GM12878 (cell line): ENCODE results near the gene XRCC2. TPM values are rescaled to one million over a fixed set of nuclear protein-coding genes. Genes with fewer than 3 reads are reported as not detected.

ENCODE experiments used
- ATAC-seq: fragments of 200-7000 bp; cut with Tn5 transposase; 3 replicates; pipeline ENCODE4 v1.9.1; 2020; ENCODE audit warnings: mild to moderate bottlenecking, moderate library complexity
- BruUV-seq: library from RNA; stranded (reverse); fragments of 400-500 nt; replicated peaks from 2 replicates; lab custom pipeline; 2021; lab: Mats Ljungman, UMichigan
- CTCF ChIA-PET: fragments of 300-600 bp; sonication (Branson Sonifier 250); formaldehyde crosslinking; extraction: SDS; loops from one replicate; lab custom pipeline; 2021; ENCODE audit warnings: inconsistent platforms; lab: Yijun Ruan, JAX
- POLR2A ChIA-PET: fragments of 350-600 bp; formaldehyde crosslinking; extraction: SDS; loops from one replicate; lab custom pipeline; 2021; ENCODE audit warnings: inconsistent platforms; lab: Charles Lee
- RAD21 ChIA-PET: fragments of 300-600 bp; sonication (Branson Sonifier 250); formaldehyde crosslinking; loops from one replicate; lab custom pipeline; 2023; ENCODE audit warnings: antibody characterized with exemption; ENCODE audit not compliant: unreplicated experiment; lab: Charles Lee
- SMC1A ChIA-PET: fragments of 300-600 bp; sonication (Branson Sonifier 250); formaldehyde crosslinking; loops from one replicate; lab custom pipeline; 2023; ENCODE audit not compliant: unreplicated experiment, uncharacterized antibody; lab: Charles Lee
- DNase-seq: peaks from one replicate; pipeline ENCODE4 v3.0.0-alpha.2; 2011; ENCODE audit warnings: low read depth, low spot score
- FAIRE-seq: peaks from 3 replicates; lab custom pipeline; 2011; peaks lifted over from hg19 to GRCh38; lab: Jason Lieb, UNC
- H2AFZ ChIP-seq: 2 replicates; pipeline ENCODE4 v1.6.0; 2011; ENCODE audit warnings: low read depth, low read length, control low read depth; ENCODE audit not compliant: control insufficient read depth
- H3K27ac ChIP-seq: 2 replicates; pipeline ENCODE4 v1.5.1; 2011; ENCODE audit warnings: control low read depth; ENCODE audit not compliant: control insufficient read depth, insufficient read depth
- H3K27me3 ChIP-seq, 2 experiments: replicated peaks in 1 of 2; 2 replicates each; pipeline versions ENCODE4 v1.6.0 to v1.6.1; 2011; ENCODE audit warnings: low read length in 1 of 2; ENCODE audit not compliant: control insufficient read depth in 2 of 2, insufficient read depth in 2 of 2
- H3K36me3 ChIP-seq, 2 experiments: 2 replicates each; pipeline ENCODE4 v1.5.1; 2011; ENCODE audit warnings: low read length in 1 of 2; ENCODE audit not compliant: control insufficient read depth in 2 of 2, insufficient read depth in 2 of 2
- H3K4me1 ChIP-seq: 2 replicates; pipeline ENCODE4 v1.6.1; 2011; ENCODE audit warnings: mild to moderate bottlenecking, low read length, moderate library complexity, mixed read lengths; ENCODE audit not compliant: control insufficient read depth, insufficient read depth
- H3K4me2 ChIP-seq: 2 replicates; pipeline ENCODE4 v1.6.0; 2011; ENCODE audit warnings: control low read depth; ENCODE audit not compliant: control insufficient read depth, insufficient read depth
- H3K4me3 ChIP-seq: fragments of 200-600 bp; sonication (generic); 2 replicates; pipeline ENCODE4 v1.5.1; 2016
- H3K79me2 ChIP-seq: 2 replicates; pipeline ENCODE4 v1.6.0; 2011; ENCODE audit warnings: low read length; ENCODE audit not compliant: control insufficient read depth, insufficient read depth
- H3K9ac ChIP-seq: 2 replicates; pipeline ENCODE4 v1.8.0; 2011; ENCODE audit warnings: low read length, control low read depth, mixed read lengths; ENCODE audit not compliant: control insufficient read depth, insufficient read depth
- H3K9me3 ChIP-seq: replicated peaks from 3 replicates; pipeline ENCODE4 v1.5.1; 2011; ENCODE audit warnings: mild to moderate bottlenecking, low read length; ENCODE audit not compliant: control insufficient read depth, insufficient read depth
- H4K20me1 ChIP-seq: 2 replicates; pipeline ENCODE4 v1.6.0; 2011; ENCODE audit not compliant: control insufficient read depth, insufficient read depth
- CBX5 ChIP-seq: sonication (generic); IDR thresholded peaks from 2 replicates; pipeline ENCODE4 v1.6.1; 2016; ENCODE audit warnings: low read depth, moderate library complexity, mild to moderate bottlenecking, inconsistent platforms
- HDGF ChIP-seq: fragments of 450-650 bp; IDR thresholded peaks from 2 replicates; pipeline ENCODE4 v1.6.1; 2016; ENCODE audit warnings: antibody characterized with exemption
- JUNB ChIP-seq: IDR thresholded peaks from 2 replicates; pipeline ENCODE4 v1.6.1; 2016; ENCODE audit warnings: antibody characterized with exemption, mild to moderate bottlenecking
- KAT2A ChIP-seq: conservative IDR thresholded peaks from 2 replicates; pipeline ENCODE4 v1.6.1; 2011; ENCODE audit warnings: low read depth, low read length; ENCODE audit not compliant: control insufficient read depth
- MEF2A ChIP-seq: IDR thresholded peaks from 2 replicates; pipeline ENCODE4 v1.6.1; 2011; ENCODE audit warnings: low read depth, mild to moderate bottlenecking, low read length, moderate library complexity; ENCODE audit not compliant: insufficient read depth
- MXI1 ChIP-seq: fragments of 150-350 bp; IDR thresholded peaks from 2 replicates; pipeline ENCODE4 v1.6.1; 2011; ENCODE audit warnings: low read depth, mild to moderate bottlenecking, inconsistent platforms, low read length, improper control_type of control experiment
- NFIC ChIP-seq: IDR thresholded peaks from 2 replicates; pipeline ENCODE4 v1.6.1; 2012; ENCODE audit warnings: low read depth, mild to moderate bottlenecking, inconsistent platforms, low read length, moderate library complexity
- RAD51 ChIP-seq: fragments of 450-650 bp; IDR thresholded peaks from 2 replicates; pipeline ENCODE4 v1.6.1; 2016; ENCODE audit warnings: moderate library complexity, mild to moderate bottlenecking, inconsistent platforms
- RBBP5 ChIP-seq: fragments of 200-600 bp; sonication (generic); conservative IDR thresholded peaks from 2 replicates; pipeline ENCODE4 v1.6.1; 2016
- TAF1 ChIP-seq: IDR thresholded peaks from 2 replicates; pipeline ENCODE4 v1.6.1; 2011; ENCODE audit warnings: mild to moderate bottlenecking, low read depth, low read length, borderline replicate concordance
- TCF12 ChIP-seq: IDR thresholded peaks from 2 replicates; pipeline ENCODE4 v1.6.1; 2011; ENCODE audit warnings: low read depth, mild to moderate bottlenecking, low read length
- YY1 ChIP-seq: IDR thresholded peaks from 2 replicates; pipeline ENCODE4 v1.6.1; 2011; ENCODE audit warnings: low read depth, mild to moderate bottlenecking, low read length
- ZNF217 ChIP-seq: fragments of 450-650 bp; IDR thresholded peaks from 2 replicates; pipeline ENCODE4 v1.6.1; 2017; ENCODE audit warnings: antibody characterized with exemption, mild to moderate bottlenecking
- ZNF274 ChIP-seq: IDR thresholded peaks from one replicate; pipeline ENCODE4 v1.8.0; 2011; ENCODE audit not compliant: insufficient read length, insufficient read depth
- WGBS: methylation state at CpG from one replicate; pipeline ENCODE4 v1.1.6; 2016; ENCODE audit warnings: low lambda C conversion rate; ENCODE audit not compliant: insufficient replicate concordance, insufficient coverage; ENCODE audit errors: missing lambda C conversion rate; 5-methylcytosine and 5-hydroxymethylcytosine counted together
- in situ Hi-C: fragments of 300-500 bp; cut with MboI; formaldehyde crosslinking; loops from 9 replicates; pipeline ENCODE4 v1.14.3; 2018; ENCODE audit warnings: mixed read lengths
- intact Hi-C: fragments of 100-400 bp; cut with micrococcal nuclease; formaldehyde crosslinking; loops from one replicate; pipeline ENCODE4 v1.14.2; 2022; ENCODE audit not compliant: unreplicated experiment
- polyA plus RNA-seq, 11 experiments: library from polyadenylated mRNA; depleted of rRNA in 4 of 11; unstranded in 6 of 11; stranded (reverse) in 5 of 11; fragments of >200 nt; fragmentation: Nextera tagmentation in 4 of 11; fragmentation: Illumina TruSeq in 1 of 11; extraction: Ambion mirVana in 4 of 11; extraction: Trizol in 1 of 11; gene quantifications; 1 replicate in 1 of 11; 2 replicates in 10 of 11; pipeline versions ENCODE4 v1.2.1 to v1.2.3, GENCODE V29; 2011 to 2016; ENCODE audit warnings: inconsistent platforms in 2 of 11, missing spikeins in 2 of 11, low read depth in 1 of 11
- total RNA-seq, 4 experiments: library from RNA; depleted of rRNA in 3 of 4; stranded (reverse); fragments of >200 nt in 3 of 4; fragmentation: Illumina TruSeq in 1 of 4; extraction: Trizol in 1 of 4; gene quantifications; 2 replicates each; pipeline versions ENCODE4 v1.2.1 to v1.2.3, GENCODE V29; 2013 to 2021
- TF ChIP-seq, protein P1 (sequence below): fragments of 450-650 bp; IDR thresholded peaks from 2 replicates; pipeline ENCODE4 v1.6.1; 2017; ENCODE audit warnings: low read depth, mild to moderate bottlenecking, moderate library complexity
- TF ChIP-seq, protein P2 (sequence below): fragments of 450-650 bp; conservative IDR thresholded peaks from 2 replicates; pipeline ENCODE4 v1.6.1; 2017; ENCODE audit warnings: mild to moderate bottlenecking, moderate library complexity
- TF ChIP-seq, protein P3 (sequence below): fragments of 450-650 bp; IDR thresholded peaks from 2 replicates; pipeline ENCODE4 v1.6.1; 2017; ENCODE audit warnings: mild to moderate bottlenecking, low read depth, inconsistent platforms; ENCODE audit not compliant: poor library complexity, severe bottlenecking
- TF ChIP-seq, protein P4 (sequence below): fragments of 450-650 bp; formaldehyde crosslinking; IDR thresholded peaks from 2 replicates; pipeline ENCODE4 v1.4.0; 2022; ENCODE audit warnings: mild to moderate bottlenecking, moderate library complexity

The XRCC2 gene
- total and polyA plus RNA-seq, 10 of the 15 experiments (the other 5 are each of a cell fraction or from before 2014, with no cell fraction given) = 4.8 to 21.4 (median 13.9) TPM

DNA sequence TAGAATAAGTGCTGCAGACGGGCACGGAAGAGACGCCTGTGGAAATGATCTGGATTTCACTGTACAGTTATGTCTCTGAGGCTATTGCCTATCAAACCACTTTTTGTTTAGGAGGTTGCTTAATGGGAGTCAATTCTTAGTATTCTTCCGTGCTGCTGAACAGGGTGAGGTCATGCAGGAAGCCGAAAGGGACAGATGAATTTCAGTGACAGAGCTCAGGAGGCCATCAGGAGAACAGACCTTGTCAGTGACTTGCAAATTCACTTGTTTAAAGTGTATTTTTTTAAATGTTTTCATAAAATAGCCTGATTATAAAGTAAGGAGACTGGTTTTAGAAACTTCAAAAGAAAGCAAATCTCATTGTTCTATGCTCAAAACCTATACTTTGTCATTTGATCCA is 58.9 kb downstream of the XRCC2 start:
- no peak overlapping the region for H3K27ac ChIP-seq
- no peaks in the 10 kb centered on the region for H3K79me2 ChIP-seq
- H2AFZ ChIP-seq = no peak overlapping the region
- intact Hi-C loops (no loop called here), in situ Hi-C loops (no loop called here)
- no peak for ATAC-seq
- SMC1A ChIA-PET = no interaction called here
- H3K27me3 ChIP-seq = no peaks in the 10 kb centered on the region
- H3K4me1 ChIP-seq = no peaks in the 10 kb centered on the region
- DNase-seq = no peak
- 67% methylated on average over 5 of the region's 5 CpGs for WGBS
- RAD21 ChIA-PET = no interaction called here
- H3K4me3 ChIP-seq = no peak overlapping the region
- BruUV-seq = no TSS peak
- FAIRE-seq = no peak
- H3K36me3 ChIP-seq = no peaks in the 10 kb centered on the region
- POLR2A ChIA-PET = no interaction called here
- CTCF ChIA-PET = no interaction called here
- H3K9me3 ChIP-seq = no peaks in the 10 kb centered on the region
- no peak overlapping the region for H3K4me2 ChIP-seq
- H4K20me1 ChIP-seq = no peaks in the 10 kb centered on the region
- no peak overlapping the region for H3K9ac ChIP-seq
- TF ChIP-seq ZNF274 = no peak
- TF ChIP-seq, protein P1, sequence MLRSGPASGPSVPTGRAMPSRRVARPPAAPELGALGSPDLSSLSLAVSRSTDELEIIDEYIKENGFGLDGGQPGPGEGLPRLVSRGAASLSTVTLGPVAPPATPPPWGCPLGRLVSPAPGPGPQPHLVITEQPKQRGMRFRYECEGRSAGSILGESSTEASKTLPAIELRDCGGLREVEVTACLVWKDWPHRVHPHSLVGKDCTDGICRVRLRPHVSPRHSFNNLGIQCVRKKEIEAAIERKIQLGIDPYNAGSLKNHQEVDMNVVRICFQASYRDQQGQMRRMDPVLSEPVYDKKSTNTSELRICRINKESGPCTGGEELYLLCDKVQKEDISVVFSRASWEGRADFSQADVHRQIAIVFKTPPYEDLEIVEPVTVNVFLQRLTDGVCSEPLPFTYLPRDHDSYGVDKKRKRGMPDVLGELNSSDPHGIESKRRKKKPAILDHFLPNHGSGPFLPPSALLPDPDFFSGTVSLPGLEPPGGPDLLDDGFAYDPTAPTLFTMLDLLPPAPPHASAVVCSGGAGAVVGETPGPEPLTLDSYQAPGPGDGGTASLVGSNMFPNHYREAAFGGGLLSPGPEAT = no peak
- TF ChIP-seq, protein P2, sequence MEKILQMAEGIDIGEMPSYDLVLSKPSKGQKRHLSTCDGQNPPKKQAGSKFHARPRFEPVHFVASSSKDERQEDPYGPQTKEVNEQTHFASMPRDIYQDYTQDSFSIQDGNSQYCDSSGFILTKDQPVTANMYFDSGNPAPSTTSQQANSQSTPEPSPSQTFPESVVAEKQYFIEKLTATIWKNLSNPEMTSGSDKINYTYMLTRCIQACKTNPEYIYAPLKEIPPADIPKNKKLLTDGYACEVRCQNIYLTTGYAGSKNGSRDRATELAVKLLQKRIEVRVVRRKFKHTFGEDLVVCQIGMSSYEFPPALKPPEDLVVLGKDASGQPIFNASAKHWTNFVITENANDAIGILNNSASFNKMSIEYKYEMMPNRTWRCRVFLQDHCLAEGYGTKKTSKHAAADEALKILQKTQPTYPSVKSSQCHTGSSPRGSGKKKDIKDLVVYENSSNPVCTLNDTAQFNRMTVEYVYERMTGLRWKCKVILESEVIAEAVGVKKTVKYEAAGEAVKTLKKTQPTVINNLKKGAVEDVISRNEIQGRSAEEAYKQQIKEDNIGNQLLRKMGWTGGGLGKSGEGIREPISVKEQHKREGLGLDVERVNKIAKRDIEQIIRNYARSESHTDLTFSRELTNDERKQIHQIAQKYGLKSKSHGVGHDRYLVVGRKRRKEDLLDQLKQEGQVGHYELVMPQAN = no peak
- TF ChIP-seq NFIC = no peak
- no peak for TF ChIP-seq YY1
- TF ChIP-seq MXI1 = no peak
- TF ChIP-seq KAT2A = no peak
- no peak for TF ChIP-seq CBX5
- no peak for TF ChIP-seq HDGF
- TF ChIP-seq RAD51 = no peak
- TF ChIP-seq JUNB = no peak
- no peak for TF ChIP-seq RBBP5
- TF ChIP-seq TAF1 = no peak
- no peak for TF ChIP-seq TCF12
- no peak for TF ChIP-seq ZNF217
- TF ChIP-seq, protein P3, sequence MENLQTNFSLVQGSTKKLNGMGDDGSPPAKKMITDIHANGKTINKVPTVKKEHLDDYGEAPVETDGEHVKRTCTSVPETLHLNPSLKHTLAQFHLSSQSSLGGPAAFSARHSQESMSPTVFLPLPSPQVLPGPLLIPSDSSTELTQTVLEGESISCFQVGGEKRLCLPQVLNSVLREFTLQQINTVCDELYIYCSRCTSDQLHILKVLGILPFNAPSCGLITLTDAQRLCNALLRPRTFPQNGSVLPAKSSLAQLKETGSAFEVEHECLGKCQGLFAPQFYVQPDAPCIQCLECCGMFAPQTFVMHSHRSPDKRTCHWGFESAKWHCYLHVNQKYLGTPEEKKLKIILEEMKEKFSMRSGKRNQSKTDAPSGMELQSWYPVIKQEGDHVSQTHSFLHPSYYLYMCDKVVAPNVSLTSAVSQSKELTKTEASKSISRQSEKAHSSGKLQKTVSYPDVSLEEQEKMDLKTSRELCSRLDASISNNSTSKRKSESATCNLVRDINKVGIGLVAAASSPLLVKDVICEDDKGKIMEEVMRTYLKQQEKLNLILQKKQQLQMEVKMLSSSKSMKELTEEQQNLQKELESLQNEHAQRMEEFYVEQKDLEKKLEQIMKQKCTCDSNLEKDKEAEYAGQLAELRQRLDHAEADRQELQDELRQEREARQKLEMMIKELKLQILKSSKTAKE = no peak
- TF ChIP-seq MEF2A = no peak
- TF ChIP-seq, protein P4, sequence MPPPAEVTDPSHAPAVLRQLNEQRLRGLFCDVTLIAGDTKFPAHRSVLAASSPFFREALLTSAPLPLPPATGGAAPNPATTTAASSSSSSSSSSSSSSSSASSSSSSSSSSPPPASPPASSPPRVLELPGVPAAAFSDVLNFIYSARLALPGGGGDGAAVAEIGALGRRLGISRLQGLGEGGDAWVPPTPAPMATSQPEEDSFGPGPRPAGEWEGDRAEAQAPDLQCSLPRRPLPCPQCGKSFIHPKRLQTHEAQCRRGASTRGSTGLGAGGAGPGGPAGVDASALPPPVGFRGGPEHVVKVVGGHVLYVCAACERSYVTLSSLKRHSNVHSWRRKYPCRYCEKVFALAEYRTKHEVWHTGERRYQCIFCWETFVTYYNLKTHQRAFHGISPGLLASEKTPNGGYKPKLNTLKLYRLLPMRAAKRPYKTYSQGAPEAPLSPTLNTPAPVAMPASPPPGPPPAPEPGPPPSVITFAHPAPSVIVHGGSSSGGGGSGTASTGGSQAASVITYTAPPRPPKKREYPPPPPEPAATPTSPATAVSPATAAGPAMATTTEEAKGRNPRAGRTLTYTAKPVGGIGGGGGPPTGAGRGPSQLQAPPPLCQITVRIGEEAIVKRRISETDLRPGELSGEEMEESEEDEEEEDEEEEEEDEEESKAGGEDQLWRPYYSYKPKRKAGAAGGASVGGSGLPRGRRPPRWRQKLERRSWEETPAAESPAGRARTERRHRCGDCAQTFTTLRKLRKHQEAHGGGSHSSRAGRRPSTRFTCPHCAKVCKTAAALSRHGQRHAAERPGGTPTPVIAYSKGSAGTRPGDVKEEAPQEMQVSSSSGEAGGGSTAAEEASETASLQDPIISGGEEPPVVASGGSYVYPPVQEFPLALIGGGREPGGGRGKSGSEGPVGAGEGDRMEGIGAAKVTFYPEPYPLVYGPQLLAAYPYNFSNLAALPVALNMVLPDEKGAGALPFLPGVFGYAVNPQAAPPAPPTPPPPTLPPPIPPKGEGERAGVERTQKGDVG = no peak
